ENCODE measurements around the gene MYCBP2.

The MYCBP2 gene

GRCh38 chr13:77095288-77095687 lies 231.6 kb downstream of the MYCBP2 start:
- in situ Hi-C loops (cut with HindIII; ENCODE audit: low sequenced_read_pairs) = no loop called here
- H3K4me3 ChIP-seq (ENCODE audit: low read depth, low read length) = no peak overlapping the region
- no peak for DNase-seq (ENCODE audit: low read depth)
- TF ChIP-seq CTCF (IDR thresholded peaks at IDR 0.05; ENCODE audit: low read depth, low read length, missing control alignments) = no peak

- TF ChIP-seq CTCF (IDR thresholded peaks at IDR 0.05; ENCODE audit: low read depth, low read length, missing control alignments) = no peak
Measured at GRCh38 chr13:77094773-77095172, 232.1 kb downstream of the MYCBP2 start.

GRCh38 chr13:77093735-77094134 lies 233.2 kb downstream of the MYCBP2 start:
- no peak for TF ChIP-seq CTCF (IDR thresholded peaks at IDR 0.05; ENCODE audit: low read depth, low read length, missing control alignments)
- in situ Hi-C loops (cut with HindIII; ENCODE audit: low sequenced_read_pairs) = no loop called here
- H3K4me3 ChIP-seq (ENCODE audit: low read depth, low read length) = no peak overlapping the region
- no peak for DNase-seq (ENCODE audit: low read depth)

More at GRCh38 chr13:77094773-77095172, 232.1 kb downstream of the MYCBP2 start:
- no peak overlapping the region for H3K4me3 ChIP-seq (ENCODE audit: low read depth, low read length)
- in situ Hi-C loops (cut with HindIII; ENCODE audit: low sequenced_read_pairs) = no loop called here
- DNase-seq (ENCODE audit: low read depth) = no peak

- in situ Hi-C loops (cut with HindIII; ENCODE audit: low sequenced_read_pairs) = no loop called here
- TF ChIP-seq CTCF (IDR thresholded peaks at IDR 0.05; ENCODE audit: low read depth, low read length, missing control alignments) = no peak
- H3K4me3 ChIP-seq (ENCODE audit: low read depth, low read length) = no peak overlapping the region
- no peak for DNase-seq (ENCODE audit: low read depth)
Measured at GRCh38 chr13:77084755-77085154, 242.1 kb downstream of the MYCBP2 start.

- no peak for DNase-seq (ENCODE audit: low read depth)
- H3K4me3 ChIP-seq (ENCODE audit: low read depth, low read length) = no peak overlapping the region
- no peak for TF ChIP-seq CTCF (IDR thresholded peaks at IDR 0.05; ENCODE audit: low read depth, low read length, missing control alignments)
- in situ Hi-C loops (cut with HindIII; ENCODE audit: low sequenced_read_pairs) = no loop called here
Measured at GRCh38 chr13:77079902-77080413, 246.9 kb downstream of the MYCBP2 start.

- no peak for TF ChIP-seq CTCF (IDR thresholded peaks at IDR 0.05; ENCODE audit: low read depth, low read length, missing control alignments)
- no peak for DNase-seq (ENCODE audit: low read depth)
- in situ Hi-C loops (cut with HindIII; ENCODE audit: low sequenced_read_pairs) = no loop called here
Measured at GRCh38 chr13:77067519-77067918, 259.4 kb downstream of the MYCBP2 start.

More at GRCh38 chr13:77067519-77067918, 259.4 kb downstream of the MYCBP2 start:
- no peak overlapping the region for H3K4me3 ChIP-seq (ENCODE audit: low read depth, low read length)
